SU-DHL-6 (cell line): Measurements from ENCODE around the gene SLC44A1.

ENCODE experiments used
- H2AFZ ChIP-seq: fragments of 200-600 bp; sonication (generic); 2 replicates; pipeline ENCODE4 v1.6.1; 2014; ENCODE audit warnings: low read depth, mild to moderate bottlenecking, moderate library complexity, mixed read lengths, antibody characterized with exemption, low read length; ENCODE audit not compliant: severe bottlenecking
- H3F3A ChIP-seq: fragments of 200-600 bp; shearing (Covaris generic); 2 replicates; pipeline ENCODE4 v1.6.0; 2016; ENCODE audit warnings: antibody characterized with exemption, mild to moderate bottlenecking; ENCODE audit not compliant: insufficient read depth
- H3K27ac ChIP-seq: fragments of 200-600 bp; sonication (generic); 2 replicates; pipeline ENCODE4 v1.5.1; 2016; ENCODE audit warnings: low read depth, mild to moderate bottlenecking, low read length, moderate library complexity, mixed read lengths
- H3K27me3 ChIP-seq: fragments of 200-600 bp; sonication (generic), shearing (Covaris generic); 2 replicates; pipeline ENCODE4 v1.6.0; 2014; ENCODE audit warnings: mild to moderate bottlenecking, low read length
- H3K36me3 ChIP-seq: fragments of 200-600 bp; sonication (generic); 2 replicates; pipeline ENCODE4 v1.6.1; 2014; ENCODE audit warnings: mild to moderate bottlenecking, low read length, mixed read lengths
- H3K4me2 ChIP-seq: fragments of 300-600, 200-600 bp; shearing (Covaris generic), sonication (generic); 2 replicates; pipeline ENCODE4 v1.6.0; 2014; ENCODE audit warnings: low read length, low read depth, mild to moderate bottlenecking; ENCODE audit not compliant: poor library complexity, severe bottlenecking
- H3K4me3 ChIP-seq: fragments of 200-600 bp; sonication (generic); 2 replicates; pipeline ENCODE4 v1.5.1; 2014; ENCODE audit warnings: antibody characterized with exemption, low read length, mild to moderate bottlenecking, mixed read lengths; ENCODE audit not compliant: insufficient read depth, poor library complexity, severe bottlenecking
- H3K79me2 ChIP-seq: fragments of 200-600 bp; sonication (generic); 2 replicates; pipeline ENCODE4 v1.6.1; 2014; ENCODE audit warnings: mild to moderate bottlenecking, low read length, moderate library complexity; ENCODE audit not compliant: insufficient read depth
- H3K9ac ChIP-seq: fragments of 200-600 bp; sonication (generic); 2 replicates; pipeline ENCODE4 v1.7.0; 2014; ENCODE audit warnings: mild to moderate bottlenecking, low read length
- H3K9me2 ChIP-seq: fragments of 200-600 bp; sonication (generic); replicated peaks from 2 replicates; pipeline ENCODE4 v1.6.1; 2014; ENCODE audit warnings: low read length; ENCODE audit not compliant: insufficient read depth
- H3K9me3 ChIP-seq: fragments of 200-600 bp; sonication (generic); 2 replicates; pipeline ENCODE4 v1.6.1; 2014; ENCODE audit warnings: low read length, mixed read lengths; ENCODE audit not compliant: insufficient read depth
- H4K20me1 ChIP-seq: fragments of 200-600 bp; sonication (generic); 2 replicates; pipeline ENCODE4 v1.6.1; 2014; ENCODE audit warnings: low read depth, mild to moderate bottlenecking, antibody characterized with exemption, low read length, moderate library complexity, mixed read lengths
- EZH2phosphoT487 ChIP-seq: fragments of 200-600 bp; sonication (generic), shearing (Covaris generic); conservative IDR thresholded peaks from 2 replicates; pipeline ENCODE4 v1.6.1; 2018; ENCODE audit warnings: mild to moderate bottlenecking, antibody characterized with exemption, low read length, moderate library complexity, mixed read lengths
- TF ChIP-seq, protein P1 (sequence below): fragments of 200-600 bp; sonication (generic); IDR thresholded peaks from one replicate; pipeline ENCODE4 v1.5.1; 2017; ENCODE audit warnings: antibody characterized with exemption, mild to moderate bottlenecking, low read length, moderate library complexity; ENCODE audit not compliant: insufficient read depth, poor library complexity, severe bottlenecking

Gene SLC44A1

DNA sequence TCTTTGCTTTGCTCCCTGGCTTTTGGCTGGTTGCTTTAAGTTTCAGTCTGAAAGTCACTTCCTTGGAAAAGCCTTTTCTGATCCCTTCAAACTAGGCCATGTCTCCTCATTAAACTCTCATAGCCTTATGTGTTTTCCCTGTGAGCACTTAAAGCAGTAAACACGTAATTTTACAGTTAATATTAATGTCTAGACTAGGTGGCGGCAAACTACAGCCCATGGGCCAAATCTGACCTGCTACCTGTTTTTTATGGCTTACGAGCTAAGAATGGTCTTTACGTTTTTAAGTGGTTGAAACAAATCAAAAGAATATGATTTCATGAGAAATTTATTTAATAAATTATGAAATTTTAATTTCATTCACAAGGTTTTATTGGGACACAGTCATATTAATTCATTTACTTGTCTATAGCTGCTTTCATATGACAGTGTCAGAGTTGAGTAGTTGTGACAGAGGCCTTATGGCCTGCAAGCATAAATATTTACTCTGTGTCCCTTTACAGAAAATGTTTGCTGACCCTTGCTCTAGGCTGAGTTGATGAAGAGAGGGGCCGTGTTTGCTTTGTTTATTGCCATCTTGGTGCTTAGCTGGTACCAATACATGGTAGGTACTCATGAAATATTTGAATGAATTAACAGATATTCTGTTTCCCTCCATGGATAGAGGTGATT, 7.4 kb downstream of the SLC44A1 start:
- H4K20me1 ChIP-seq = peaks cover 14% of the 10 kb centered on the region; the same call in 1 of the 2 replicates
- no peaks in the 10 kb centered on the region for H3K9me2 ChIP-seq
- TF ChIP-seq EZH2phosphoT487 = no peak
- TF ChIP-seq, protein P1, sequence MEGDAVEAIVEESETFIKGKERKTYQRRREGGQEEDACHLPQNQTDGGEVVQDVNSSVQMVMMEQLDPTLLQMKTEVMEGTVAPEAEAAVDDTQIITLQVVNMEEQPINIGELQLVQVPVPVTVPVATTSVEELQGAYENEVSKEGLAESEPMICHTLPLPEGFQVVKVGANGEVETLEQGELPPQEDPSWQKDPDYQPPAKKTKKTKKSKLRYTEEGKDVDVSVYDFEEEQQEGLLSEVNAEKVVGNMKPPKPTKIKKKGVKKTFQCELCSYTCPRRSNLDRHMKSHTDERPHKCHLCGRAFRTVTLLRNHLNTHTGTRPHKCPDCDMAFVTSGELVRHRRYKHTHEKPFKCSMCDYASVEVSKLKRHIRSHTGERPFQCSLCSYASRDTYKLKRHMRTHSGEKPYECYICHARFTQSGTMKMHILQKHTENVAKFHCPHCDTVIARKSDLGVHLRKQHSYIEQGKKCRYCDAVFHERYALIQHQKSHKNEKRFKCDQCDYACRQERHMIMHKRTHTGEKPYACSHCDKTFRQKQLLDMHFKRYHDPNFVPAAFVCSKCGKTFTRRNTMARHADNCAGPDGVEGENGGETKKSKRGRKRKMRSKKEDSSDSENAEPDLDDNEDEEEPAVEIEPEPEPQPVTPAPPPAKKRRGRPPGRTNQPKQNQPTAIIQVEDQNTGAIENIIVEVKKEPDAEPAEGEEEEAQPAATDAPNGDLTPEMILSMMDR = no peak
- H3K27me3 ChIP-seq = no peaks in the 10 kb centered on the region
- H3K79me2 ChIP-seq = peaks cover 7% of the 10 kb centered on the region; the same call in 1 of the 2 replicates
- H3K4me2 ChIP-seq = no peak overlapping the region
- no peak overlapping the region for H3K27ac ChIP-seq
- H3F3A ChIP-seq = no peaks in the 10 kb centered on the region
- no peak overlapping the region for H3K4me3 ChIP-seq
- no peaks in the 10 kb centered on the region for H3K36me3 ChIP-seq
- no peak overlapping the region for H3K9ac ChIP-seq
- no peaks in the 10 kb centered on the region for H3K9me3 ChIP-seq
- H2AFZ ChIP-seq = no peak overlapping the region

DNA sequence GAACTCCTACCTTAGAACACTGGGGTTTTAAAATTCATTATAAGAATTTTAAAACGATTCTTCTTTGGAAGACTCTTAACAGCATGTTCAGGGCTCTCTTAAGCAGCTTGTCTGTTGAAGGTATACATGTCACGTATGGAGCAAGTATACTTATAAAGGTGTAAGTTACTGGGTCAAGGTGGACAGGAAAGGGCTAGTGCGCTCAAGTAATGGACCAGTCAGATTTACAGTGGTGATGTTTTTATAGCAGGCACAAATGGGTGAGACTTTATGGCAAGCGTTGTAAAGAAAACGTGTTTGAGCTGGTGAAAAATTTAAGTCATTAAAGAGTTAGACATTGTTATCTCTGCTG, 7.9 kb downstream of the SLC44A1 start:
- no peaks in the 10 kb centered on the region for H3F3A ChIP-seq
- H3K27ac ChIP-seq = no peak overlapping the region
- H3K36me3 ChIP-seq = no peaks in the 10 kb centered on the region
- peaks cover 14% of the 10 kb centered on the region; the same call in 1 of the 2 replicates for H4K20me1 ChIP-seq
- no peak overlapping the region for H2AFZ ChIP-seq
- no peak overlapping the region for H3K4me2 ChIP-seq
- no peak overlapping the region for H3K9ac ChIP-seq
- H3K4me3 ChIP-seq = no peak overlapping the region
- TF ChIP-seq EZH2phosphoT487 = no peak
- TF ChIP-seq, protein P1 = no peak
- peaks cover 7% of the 10 kb centered on the region; the same call in 1 of the 2 replicates for H3K79me2 ChIP-seq
- H3K27me3 ChIP-seq = no peaks in the 10 kb centered on the region
- no peaks in the 10 kb centered on the region for H3K9me2 ChIP-seq
- H3K9me3 ChIP-seq = no peaks in the 10 kb centered on the region

DNA sequence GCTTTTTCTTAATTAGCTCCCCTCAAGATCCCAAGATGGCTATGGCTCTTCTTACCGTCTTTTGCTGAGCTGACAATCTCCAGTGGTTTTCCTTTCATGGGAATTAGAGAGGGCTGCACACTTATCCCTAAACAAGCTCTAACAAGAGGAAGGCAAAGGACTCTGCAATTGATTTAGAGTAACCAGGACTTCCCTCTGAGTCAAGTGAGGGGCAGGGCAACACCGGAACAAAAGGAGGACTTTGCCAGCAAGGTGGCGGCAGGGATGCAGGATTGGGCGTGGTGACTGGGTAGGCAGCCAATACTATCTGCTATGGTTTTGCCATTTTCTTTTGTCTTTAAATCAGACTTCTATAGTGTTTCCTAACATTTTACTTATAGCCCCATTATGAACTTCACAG, 9.8 kb downstream of the SLC44A1 start:
- no peaks in the 10 kb centered on the region for H3K9me3 ChIP-seq
- no peak overlapping the region for H3K9ac ChIP-seq
- no peaks in the 10 kb centered on the region for H3K27me3 ChIP-seq
- H4K20me1 ChIP-seq = peaks cover 14% of the 10 kb centered on the region; the same call in 1 of the 2 replicates
- no peak overlapping the region for H2AFZ ChIP-seq
- H3F3A ChIP-seq = no peaks in the 10 kb centered on the region
- no peak overlapping the region for H3K27ac ChIP-seq
- H3K4me3 ChIP-seq = no peak overlapping the region
- H3K9me2 ChIP-seq = no peaks in the 10 kb centered on the region
- TF ChIP-seq EZH2phosphoT487 = no peak
- TF ChIP-seq, protein P1 = no peak
- no peak overlapping the region for H3K4me2 ChIP-seq
- H3K79me2 ChIP-seq = peaks cover 7% of the 10 kb centered on the region; the same call in 1 of the 2 replicates
- no peaks in the 10 kb centered on the region for H3K36me3 ChIP-seq
